Duodenal mucosa (tissue), 2 donors: Measurements from ENCODE around the gene ELAVL4.

Experiments
- H3K27ac ChIP-seq: one replicate; pipeline ENCODE4 v1.7.0; 2013; ENCODE audit warnings: low read depth, low read length
- H3K27me3 ChIP-seq, 2 donors: one replicate each; pipeline ENCODE4 v1.7.0; 2013; ENCODE audit warnings: low read length in 2 of 2, control low read depth in 1 of 2; ENCODE audit not compliant: insufficient read depth in 2 of 2, control insufficient read depth in 1 of 2
- H3K36me3 ChIP-seq, 2 donors: one replicate each; pipeline ENCODE4 v1.7.0; 2013; ENCODE audit warnings: low read length in 2 of 2, control low read depth in 1 of 2; ENCODE audit not compliant: insufficient read depth in 2 of 2, control insufficient read depth in 1 of 2
- H3K4me1 ChIP-seq, 2 donors: one replicate each; pipeline ENCODE4 v1.7.0; 2013; ENCODE audit warnings: low read length in 2 of 2, control low read depth in 1 of 2; ENCODE audit not compliant: insufficient read depth in 2 of 2, control insufficient read depth in 1 of 2
- H3K4me3 ChIP-seq, 2 donors: one replicate each; pipeline ENCODE4 v1.7.0; 2013; ENCODE audit warnings: low read length in 2 of 2, low read depth in 1 of 2
- H3K9ac ChIP-seq, 2 donors: one replicate each; pipeline ENCODE4 v1.7.0; 2013; ENCODE audit warnings: low read length in 2 of 2, low read depth in 1 of 2
- H3K9me3 ChIP-seq, 2 donors: one replicate each; pipeline ENCODE4 v1.7.0; 2013; ENCODE audit warnings: low read length in 2 of 2, control low read depth in 1 of 2; ENCODE audit not compliant: control insufficient read depth in 1 of 2

Gene ELAVL4

DNA sequence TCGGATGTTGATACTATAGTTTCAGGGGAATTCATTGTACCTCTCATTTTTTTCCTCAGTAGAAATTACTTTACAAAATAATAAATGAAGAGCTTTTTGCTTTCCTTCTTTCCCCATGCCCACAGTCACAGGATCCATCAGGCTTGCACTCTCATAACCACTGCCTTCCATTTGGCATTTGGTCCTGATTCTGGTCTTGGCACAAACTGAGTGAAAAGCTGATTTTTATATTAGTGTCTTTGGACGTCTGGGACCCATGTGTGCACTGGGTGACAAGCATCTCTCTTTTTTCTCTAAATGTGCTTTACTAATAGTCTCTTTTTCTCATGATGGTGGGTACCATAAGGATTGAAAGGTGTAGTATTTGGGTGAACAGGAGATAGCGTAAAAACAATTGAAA, 2.8 kb downstream of the ELAVL4 start:
- Histone ChIP-seq H3K27me3 (peaks cover 11 to 30% of the 10 kb centered on the region in 2 donors), H3K27ac (no peak overlapping the region), H3K9ac (no peak overlapping the region), H3K9me3 (no peaks in the 10 kb centered on the region), H3K36me3 (no peaks in the 10 kb centered on the region), H3K4me3 (no peak overlapping the region), H3K4me1 (no peaks in the 10 kb centered on the region)

GRCh38 chr1:50112193-50112592, 3.5 kb downstream of the ELAVL4 start:
- Histone ChIP-seq H3K9me3 (no peaks in the 10 kb centered on the region), H3K4me1 (no peaks in the 10 kb centered on the region), H3K27me3 (peaks cover 11 to 30% of the 10 kb centered on the region in 2 donors), H3K36me3 (no peaks in the 10 kb centered on the region), H3K9ac (no peak overlapping the region), H3K27ac (no peak overlapping the region), H3K4me3 (no peak overlapping the region)

DNA sequence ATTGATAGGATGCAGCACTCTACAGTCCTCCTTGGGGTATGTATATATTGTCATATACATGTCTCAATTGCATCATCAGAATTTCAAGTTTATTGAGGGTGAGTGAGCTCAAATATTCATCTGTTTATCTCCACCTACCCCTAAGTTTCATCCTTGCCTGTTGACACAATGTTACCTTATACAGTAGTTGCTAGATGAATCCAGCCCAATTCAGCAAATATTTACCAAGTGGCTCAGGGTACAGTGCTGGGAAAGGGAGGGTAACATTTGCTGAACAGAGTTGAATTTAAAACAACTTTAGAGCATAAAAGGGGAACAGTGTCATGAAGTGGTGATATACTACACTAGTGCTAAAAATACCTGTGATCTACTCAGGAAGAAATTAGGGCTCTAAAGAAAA, 14.4 kb downstream of the ELAVL4 start:
- no peak overlapping the region for H3K4me3 ChIP-seq
- no peaks in the 10 kb centered on the region for H3K4me1 ChIP-seq
- no peak overlapping the region for H3K27ac ChIP-seq
- no peak overlapping the region for H3K9ac ChIP-seq
- no peaks in the 10 kb centered on the region for H3K9me3 ChIP-seq
- no peaks in the 10 kb centered on the region for H3K36me3 ChIP-seq
- no peaks in the 10 kb centered on the region for H3K27me3 ChIP-seq

DNA sequence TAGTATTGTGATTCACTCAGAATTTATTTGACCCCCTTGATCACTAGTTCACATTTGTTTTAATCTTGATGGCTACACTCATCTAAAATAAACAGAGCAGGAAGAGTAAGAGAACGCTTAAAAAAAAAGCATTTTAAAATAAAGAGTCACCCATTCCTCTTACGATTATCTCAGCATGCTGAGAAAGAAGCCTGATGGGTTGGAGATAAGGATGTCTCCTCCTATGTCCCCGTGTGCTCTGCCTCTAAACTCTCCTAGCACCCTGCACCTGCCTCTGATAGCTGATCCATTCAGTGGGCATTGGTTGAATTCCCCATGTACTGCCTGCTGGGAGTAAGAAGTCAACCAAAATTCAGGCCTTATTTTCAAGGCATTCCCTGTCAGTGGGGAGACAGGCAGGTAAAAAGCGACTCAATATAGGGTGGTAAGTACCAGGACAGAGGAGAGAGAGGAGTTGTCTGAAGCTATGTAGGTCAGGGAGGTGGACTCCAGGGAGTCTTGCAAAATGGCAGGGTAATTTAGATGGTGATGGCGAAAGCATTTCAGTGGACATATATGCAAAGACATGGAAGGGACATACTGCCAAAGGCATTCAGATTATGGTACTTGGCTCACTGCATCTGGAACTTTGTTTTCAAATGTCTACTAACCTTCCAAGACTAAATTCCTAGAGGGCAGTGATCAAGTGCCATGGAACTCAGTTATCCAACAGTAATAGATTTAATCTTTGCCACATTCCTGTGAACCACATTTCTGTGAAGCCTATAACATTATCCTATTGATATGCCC, 18.4 kb downstream of the ELAVL4 start:
- Histone ChIP-seq H3K27ac (no peak overlapping the region), H3K27me3 (no peaks in the 10 kb centered on the region), H3K9me3 (no peaks in the 10 kb centered on the region), H3K36me3 (no peaks in the 10 kb centered on the region), H3K4me3 (no peak overlapping the region), H3K9ac (no peak overlapping the region), H3K4me1 (no peaks in the 10 kb centered on the region)

DNA sequence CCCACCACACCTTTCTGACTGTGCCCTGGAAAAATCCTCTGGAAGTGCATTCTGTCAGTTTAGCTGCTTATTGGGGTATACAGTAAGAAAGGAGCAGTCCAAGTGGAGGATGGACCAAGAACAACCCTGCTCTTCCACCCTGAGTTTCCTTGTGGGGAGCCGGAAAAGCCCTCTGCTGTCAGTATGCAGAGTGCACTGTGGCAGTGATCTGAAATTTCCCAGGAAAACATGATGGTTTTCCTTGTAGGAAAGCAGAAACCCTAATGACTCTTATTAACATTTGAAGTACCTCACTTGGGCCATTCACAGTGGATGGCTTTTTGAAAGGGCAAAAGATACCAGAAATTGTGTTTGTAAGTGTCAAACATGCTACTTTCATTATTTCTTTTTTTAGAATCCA, 20.5 kb downstream of the ELAVL4 start:
- H3K27me3 ChIP-seq = no peaks in the 10 kb centered on the region
- no peaks in the 10 kb centered on the region for H3K9me3 ChIP-seq
- H3K4me1 ChIP-seq = no peaks in the 10 kb centered on the region
- no peak overlapping the region for H3K9ac ChIP-seq
- no peaks in the 10 kb centered on the region for H3K36me3 ChIP-seq
- no peak overlapping the region for H3K27ac ChIP-seq
- no peak overlapping the region for H3K4me3 ChIP-seq

- Histone ChIP-seq H3K4me3 (no peak overlapping the region), H3K9me3 (no peaks in the 10 kb centered on the region), H3K27me3 (no peaks in the 10 kb centered on the region), H3K27ac (no peak overlapping the region), H3K36me3 (no peaks in the 10 kb centered on the region), H3K9ac (no peak overlapping the region), H3K4me1 (no peaks in the 10 kb centered on the region)
These were observed 23.7 kb downstream of the ELAVL4 start for GRCh38 chr1:50132347-50132894.

GRCh38 chr1:50135716-50136115, 27.0 kb downstream of the ELAVL4 start:
- peaks cover 0 to 2% of the 10 kb centered on the region in 2 donors for H3K27me3 ChIP-seq
- H3K4me1 ChIP-seq = no peaks in the 10 kb centered on the region
- no peaks in the 10 kb centered on the region for H3K9me3 ChIP-seq
- no peak overlapping the region for H3K9ac ChIP-seq
- H3K36me3 ChIP-seq = no peaks in the 10 kb centered on the region
- H3K27ac ChIP-seq = no peak overlapping the region
- no peak overlapping the region for H3K4me3 ChIP-seq

DNA sequence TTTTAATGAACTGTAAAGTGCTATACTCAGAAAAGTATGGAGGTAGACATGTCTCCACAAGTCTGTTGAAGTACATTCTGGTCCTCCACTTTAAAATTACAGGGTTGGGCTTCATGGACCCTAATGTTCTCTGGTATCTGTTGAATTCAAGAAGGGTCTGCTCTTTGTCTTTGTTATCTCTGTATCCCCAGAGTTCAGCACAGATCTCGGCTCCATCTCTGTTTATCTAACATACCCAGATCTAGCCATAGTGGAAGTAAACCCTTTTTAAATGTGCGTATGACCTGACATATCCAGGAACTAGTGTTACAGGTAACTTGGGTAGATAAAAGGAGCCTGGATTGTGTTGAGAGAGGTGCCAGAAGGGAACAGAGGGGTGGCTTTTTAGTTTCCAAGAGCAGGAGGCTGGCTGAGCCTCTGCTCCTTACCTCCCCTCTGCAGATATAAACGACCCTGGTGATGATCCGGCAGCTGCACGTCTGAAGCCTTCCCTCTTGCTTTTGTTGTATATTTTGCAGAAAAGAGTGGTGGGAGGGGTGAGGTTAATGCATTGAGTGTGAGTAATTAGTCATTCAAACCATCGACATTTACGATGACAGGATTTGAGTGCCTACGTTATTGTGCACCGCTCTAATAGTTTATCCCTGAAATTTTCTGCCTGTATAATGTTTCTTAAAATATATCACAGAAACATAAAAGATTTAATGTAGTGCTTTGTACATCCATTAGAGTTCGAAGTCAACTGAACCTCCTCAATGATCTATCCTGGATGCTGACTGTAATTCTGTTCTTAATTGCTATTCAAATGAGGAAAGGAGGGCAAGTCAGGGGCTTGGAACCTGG, 30.8 kb downstream of the ELAVL4 start:
- Histone ChIP-seq H3K4me3 (no peak overlapping the region), H3K27ac (no peak overlapping the region), H3K9ac (no peak overlapping the region), H3K27me3 (peaks cover 0 to 2% of the 10 kb centered on the region in 2 donors), H3K4me1 (no peaks in the 10 kb centered on the region), H3K9me3 (no peaks in the 10 kb centered on the region), H3K36me3 (no peaks in the 10 kb centered on the region)

GRCh38 chr1:50140182-50140447, 31.4 kb downstream of the ELAVL4 start:
- no peak overlapping the region for H3K4me3 ChIP-seq
- H3K27me3 ChIP-seq = peaks cover 0 to 2% of the 10 kb centered on the region in 2 donors
- no peak overlapping the region for H3K27ac ChIP-seq
- H3K36me3 ChIP-seq = no peaks in the 10 kb centered on the region
- no peaks in the 10 kb centered on the region for H3K9me3 ChIP-seq
- H3K4me1 ChIP-seq = no peaks in the 10 kb centered on the region
- H3K9ac ChIP-seq = no peak overlapping the region

DNA sequence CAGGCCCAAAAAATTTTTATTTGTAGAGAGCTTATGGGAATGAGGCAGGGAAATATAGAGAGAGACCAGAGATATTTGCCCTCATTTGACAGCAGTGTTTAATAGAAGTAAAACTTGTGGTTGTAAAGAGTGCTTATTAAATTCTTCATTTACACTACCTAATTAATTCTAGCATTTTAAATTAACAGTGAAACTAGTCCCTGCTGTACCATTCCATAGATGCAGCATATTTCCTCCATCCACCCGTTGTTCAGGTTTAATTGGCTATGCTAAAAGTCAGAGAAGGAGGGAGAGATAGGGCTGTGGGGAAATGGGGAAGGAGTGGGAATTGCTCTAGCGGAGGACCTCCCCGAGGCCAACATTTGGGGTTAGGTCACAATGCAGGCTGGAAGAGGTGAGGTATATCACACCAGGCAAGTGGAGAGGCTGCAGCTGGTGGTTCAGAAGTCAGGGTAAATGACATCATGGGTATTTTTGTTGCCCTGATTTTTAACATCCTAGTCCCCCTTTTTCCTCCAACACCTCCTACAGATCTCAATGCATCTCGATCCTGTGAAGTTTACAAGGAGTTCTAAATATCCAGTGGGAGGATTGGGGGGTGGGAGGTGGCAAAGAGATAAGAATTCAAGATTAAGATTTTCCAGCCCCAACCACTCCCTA, 38.6 kb downstream of the ELAVL4 start:
- H3K4me1 ChIP-seq = no peaks in the 10 kb centered on the region
- H3K9me3 ChIP-seq = no peaks in the 10 kb centered on the region
- H3K27me3 ChIP-seq = no peaks in the 10 kb centered on the region
- H3K4me3 ChIP-seq = no peak overlapping the region
- H3K36me3 ChIP-seq = no peaks in the 10 kb centered on the region
- no peak overlapping the region for H3K27ac ChIP-seq
- no peak overlapping the region for H3K9ac ChIP-seq
